ENCODE data around the gene CLCN2. TPM values are rescaled to one million over a fixed set of nuclear protein-coding genes. Genes with fewer than 3 reads are reported as not detected.
A peak's percentile ranks its signal among the peaks of the same experiment; 100 is the strongest.

Gene CLCN2
- total and polyA plus RNA-seq, 2 experiments from 2014 or later: 11.9 to 12.3 TPM

DNA sequence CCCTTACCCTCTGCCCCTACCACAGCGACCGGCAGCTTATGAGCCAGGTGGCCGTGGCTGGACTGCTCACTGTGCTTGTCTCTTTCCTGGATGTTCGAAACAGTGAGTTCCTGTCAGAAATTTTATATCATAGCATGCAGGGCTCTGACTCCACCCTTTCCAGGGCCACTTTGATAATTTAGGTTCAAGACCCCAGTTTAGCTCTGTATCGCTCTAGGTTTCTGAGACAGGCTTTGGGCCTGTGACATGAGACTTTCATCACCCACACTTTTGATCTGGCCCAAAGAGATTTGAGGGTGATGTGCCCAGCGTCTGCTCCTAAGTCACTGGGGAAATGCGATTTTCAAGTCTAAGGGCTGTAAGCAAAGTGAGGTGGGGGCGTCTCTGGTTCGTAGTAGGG lies 53.5 kb downstream of the CLCN2 start:
- Histone ChIP-seq H3K4me3 (no peak overlapping the region), H3K36me3 (replicated peaks; ENCODE audit: insufficient read depth, low read depth) (no peaks in the 10 kb centered on the region), H3K9me2 (replicated peaks; ENCODE audit: insufficient read depth) (no peaks in the 10 kb centered on the region), H3K4me2 (no peak overlapping the region), H4K20me1 (ENCODE audit: insufficient read depth, poor library complexity, severe bottlenecking) (no peaks in the 10 kb centered on the region), H3K79me2 (peaks cover 3% of the 10 kb centered on the region), H2AFZ (no peak overlapping the region), H3K9me3 (ENCODE audit: low read depth) (no peaks in the 10 kb centered on the region), H3K27me3 (no peaks in the 10 kb centered on the region), H3K4me1 (ENCODE audit: insufficient read depth) (no peaks in the 10 kb centered on the region), H3K27ac (no peak overlapping the region)
- no peak for DNase-seq (ENCODE audit: low spot score)
- 94% methylated on average over 9 of the region's 9 CpGs for WGBS (ENCODE audit: low lambda C conversion rate, missing lambda C conversion rate)
- TF ChIP-seq EZH2phosphoT487 (IDR thresholded peaks at IDR 0.05; ENCODE audit: low read depth, severe bottlenecking, unreplicated experiment): no peak
- TF ChIP-seq EZH2 (IDR thresholded peaks at IDR 0.05; ENCODE audit: borderline replicate concordance): no peak
- TF ChIP-seq, protein P1, sequence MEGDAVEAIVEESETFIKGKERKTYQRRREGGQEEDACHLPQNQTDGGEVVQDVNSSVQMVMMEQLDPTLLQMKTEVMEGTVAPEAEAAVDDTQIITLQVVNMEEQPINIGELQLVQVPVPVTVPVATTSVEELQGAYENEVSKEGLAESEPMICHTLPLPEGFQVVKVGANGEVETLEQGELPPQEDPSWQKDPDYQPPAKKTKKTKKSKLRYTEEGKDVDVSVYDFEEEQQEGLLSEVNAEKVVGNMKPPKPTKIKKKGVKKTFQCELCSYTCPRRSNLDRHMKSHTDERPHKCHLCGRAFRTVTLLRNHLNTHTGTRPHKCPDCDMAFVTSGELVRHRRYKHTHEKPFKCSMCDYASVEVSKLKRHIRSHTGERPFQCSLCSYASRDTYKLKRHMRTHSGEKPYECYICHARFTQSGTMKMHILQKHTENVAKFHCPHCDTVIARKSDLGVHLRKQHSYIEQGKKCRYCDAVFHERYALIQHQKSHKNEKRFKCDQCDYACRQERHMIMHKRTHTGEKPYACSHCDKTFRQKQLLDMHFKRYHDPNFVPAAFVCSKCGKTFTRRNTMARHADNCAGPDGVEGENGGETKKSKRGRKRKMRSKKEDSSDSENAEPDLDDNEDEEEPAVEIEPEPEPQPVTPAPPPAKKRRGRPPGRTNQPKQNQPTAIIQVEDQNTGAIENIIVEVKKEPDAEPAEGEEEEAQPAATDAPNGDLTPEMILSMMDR (IDR thresholded peaks at IDR 0.05; ENCODE audit: poor library complexity): no peak

DNA sequence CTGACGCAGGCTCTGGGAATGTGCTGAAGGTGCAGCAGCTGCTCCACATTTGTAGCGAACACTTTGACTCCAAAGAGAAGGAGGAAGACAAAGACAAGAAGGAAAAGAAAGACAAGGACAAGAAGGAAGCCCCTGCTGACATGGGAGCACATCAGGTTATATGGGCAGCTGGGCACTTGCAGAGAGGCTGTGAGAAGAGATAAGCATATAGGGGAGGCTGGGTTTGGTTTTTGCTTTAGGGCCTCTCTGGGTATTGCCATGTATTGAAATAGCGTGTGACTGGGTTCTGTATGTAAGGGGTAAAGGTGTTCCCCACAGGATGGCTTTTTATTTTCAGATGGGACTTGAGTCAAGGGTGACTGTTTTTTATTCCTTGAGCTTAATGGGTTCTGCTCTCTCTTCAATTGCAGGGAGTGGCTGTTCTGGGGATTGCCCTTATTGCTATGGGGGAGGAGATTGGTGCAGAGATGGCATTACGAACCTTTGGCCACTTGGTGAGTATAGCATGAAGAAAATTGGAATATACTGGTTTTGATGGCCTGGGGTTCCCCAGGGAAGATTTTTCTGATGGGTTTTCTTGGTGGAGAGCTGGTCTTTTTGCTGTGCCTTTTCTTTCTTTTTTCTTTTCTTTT lies 54.9 kb downstream of the CLCN2 start:
- Histone ChIP-seq H4K20me1 (ENCODE audit: insufficient read depth, poor library complexity, severe bottlenecking) (no peaks in the 10 kb centered on the region), H3K36me3 (replicated peaks; ENCODE audit: insufficient read depth, low read depth) (no peaks in the 10 kb centered on the region), H3K79me2 (peaks cover 11% of the 10 kb centered on the region), H3K9me3 (ENCODE audit: low read depth) (no peaks in the 10 kb centered on the region), H3K27ac (no peak overlapping the region), H3K9me2 (replicated peaks; ENCODE audit: insufficient read depth) (no peaks in the 10 kb centered on the region), H3K4me1 (ENCODE audit: insufficient read depth) (no peaks in the 10 kb centered on the region), H3K4me3 (no peak overlapping the region), H3K27me3 (no peaks in the 10 kb centered on the region), H3K4me2 (no peak overlapping the region), H2AFZ (no peak overlapping the region)
- TF ChIP-seq EZH2 (IDR thresholded peaks at IDR 0.05; ENCODE audit: borderline replicate concordance) (no peak), EZH2phosphoT487 (IDR thresholded peaks at IDR 0.05; ENCODE audit: low read depth, severe bottlenecking, unreplicated experiment) (no peak)
- TF ChIP-seq, protein P1 (IDR thresholded peaks at IDR 0.05; ENCODE audit: poor library complexity): no peak
- WGBS (ENCODE audit: low lambda C conversion rate, missing lambda C conversion rate): 92% methylated on average over 4 of the region's 4 CpGs
- no peak for DNase-seq (ENCODE audit: low spot score)

DNA sequence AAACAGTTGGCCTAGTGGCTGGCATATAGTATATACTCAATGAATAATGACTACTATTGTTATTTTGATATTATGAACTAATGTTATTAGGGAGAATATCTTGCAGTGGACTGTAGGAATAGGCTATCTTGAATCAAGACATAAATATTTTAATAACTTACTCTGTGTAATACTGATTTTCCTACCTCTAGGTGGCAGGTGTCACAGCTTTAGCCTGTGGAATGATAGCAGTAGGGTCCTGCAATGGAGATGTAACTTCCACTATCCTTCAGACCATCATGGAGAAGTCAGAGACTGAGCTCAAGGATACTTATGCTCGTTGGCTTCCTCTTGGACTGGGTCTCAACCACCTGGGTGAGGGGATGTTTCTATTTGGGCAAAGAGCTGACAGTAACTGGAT lies 55.8 kb downstream of the CLCN2 start:
- DNase-seq (ENCODE audit: low spot score): no peak
- H4K20me1 ChIP-seq (ENCODE audit: insufficient read depth, poor library complexity, severe bottlenecking): no peaks in the 10 kb centered on the region
- H3K4me3 ChIP-seq: no peak overlapping the region
- H3K4me1 ChIP-seq (ENCODE audit: insufficient read depth): peaks cover 4% of the 10 kb centered on the region
- no peak overlapping the region for H3K4me2 ChIP-seq
- no peaks in the 10 kb centered on the region for H3K36me3 ChIP-seq (replicated peaks; ENCODE audit: insufficient read depth, low read depth)
- H3K9me3 ChIP-seq (ENCODE audit: low read depth): no peaks in the 10 kb centered on the region
- H3K79me2 ChIP-seq: peaks cover 20% of the 10 kb centered on the region
- H3K27ac ChIP-seq: no peak overlapping the region
- TF ChIP-seq EZH2 (IDR thresholded peaks at IDR 0.05; ENCODE audit: borderline replicate concordance) (no peak), EZH2phosphoT487 (IDR thresholded peaks at IDR 0.05; ENCODE audit: low read depth, severe bottlenecking, unreplicated experiment) (no peak)
- TF ChIP-seq, protein P1 (IDR thresholded peaks at IDR 0.05; ENCODE audit: poor library complexity): peak; percentile 35
- no peaks in the 10 kb centered on the region for H3K27me3 ChIP-seq
- no peaks in the 10 kb centered on the region for H3K9me2 ChIP-seq (replicated peaks; ENCODE audit: insufficient read depth)
- no peak overlapping the region for H2AFZ ChIP-seq
- WGBS (ENCODE audit: low lambda C conversion rate, missing lambda C conversion rate): 95% methylated on average over 1 of the region's 1 CpG
